Esophagus squamous epithelium (tissue), 5 donors: ENCODE measurements around the gene MSX1. TPM values are rescaled to one million over a fixed set of nuclear protein-coding genes. Genes with fewer than 3 reads are reported as not detected.
"Not testable (repeated sequence)": the region's sequence is repeated elsewhere in the genome, so short reads cannot be mapped to it uniquely, and the experiment has no call there.

ENCODE experiments used
- DNase-seq: peaks from one replicate; lab custom pipeline; 2025; lab: John Stamatoyannopoulos, UW
- H3K27ac ChIP-seq, 4 donors: fragments of 200-600 bp; sonication (generic); one replicate each; pipeline ENCODE4 v1.5.1; 2016 to 2019; ENCODE audit warnings: mild to moderate bottlenecking in 1 of 4
- H3K27me3 ChIP-seq, 4 donors: fragments of 200-600 bp; sonication (generic); 1 replicate in 3 of 4; 2 replicates in 1 of 4; pipeline versions ENCODE4 v1.5.1 to v1.6.0; 2017 to 2021; ENCODE audit warnings: antibody characterized with exemption in 1 of 4
- H3K36me3 ChIP-seq, 3 donors: fragments of 200-600 bp; sonication (generic); one replicate each; pipeline ENCODE4 v1.5.1; 2016 to 2019
- H3K4me1 ChIP-seq, 3 donors: fragments of 200-600 bp; sonication (generic); one replicate each; pipeline ENCODE4 v1.5.1; 2017 to 2019
- H3K4me3 ChIP-seq, 4 donors: fragments of 200-600 bp; sonication (generic); 1 replicate in 3 of 4; 2 replicates in 1 of 4; pipeline ENCODE4 v1.5.1; 2016 to 2019; ENCODE audit warnings: mild to moderate bottlenecking in 2 of 4, moderate library complexity in 1 of 4
- H3K9me3 ChIP-seq, 3 donors: fragments of 200-600 bp; sonication (generic); one replicate each; pipeline ENCODE4 v1.5.1; 2016 to 2019
- POLR2A ChIP-seq, 4 donors: fragments of 450-650 bp; IDR thresholded peaks; one replicate each; pipeline ENCODE4 v1.6.1; 2017; ENCODE audit warnings: antibody characterized with exemption in 4 of 4, mild to moderate bottlenecking in 4 of 4, moderate library complexity in 3 of 4
- WGBS, 2 donors: methylation state at CpG; one replicate each; pipeline ENCODE4 v1.1.5; 2018; 5-methylcytosine and 5-hydroxymethylcytosine counted together
- intact Hi-C: fragments of 100-400 bp; cut with DNase I; formaldehyde crosslinking; loops from one replicate; pipeline ENCODE4 v1.15.0; 2022
- total RNA-seq, 4 donors: library from RNA; depleted of rRNA; stranded (reverse); fragments of >200 nt; gene quantifications; one replicate each; pipeline ENCODE4 v1.1.0, GENCODE V29; 2016
- TF ChIP-seq, protein P1 (sequence below), 6 experiments: fragments of 450-650 bp in 4 of 6; fragments of 200-600 bp in 2 of 6; sonication (generic) in 2 of 6; IDR thresholded peaks; one replicate each; pipeline ENCODE4 v1.5.1; 2016 to 2019; ENCODE audit warnings: antibody characterized with exemption in 6 of 6, mild to moderate bottlenecking in 4 of 6, moderate library complexity in 4 of 6
- donor health status: DM: yes; HTN: yes; CAD: no.

The MSX1 gene
- total RNA-seq, 4 donors from 2014 or later, result 0.76 to 1.4 TPM; not detected in 2

DNA sequence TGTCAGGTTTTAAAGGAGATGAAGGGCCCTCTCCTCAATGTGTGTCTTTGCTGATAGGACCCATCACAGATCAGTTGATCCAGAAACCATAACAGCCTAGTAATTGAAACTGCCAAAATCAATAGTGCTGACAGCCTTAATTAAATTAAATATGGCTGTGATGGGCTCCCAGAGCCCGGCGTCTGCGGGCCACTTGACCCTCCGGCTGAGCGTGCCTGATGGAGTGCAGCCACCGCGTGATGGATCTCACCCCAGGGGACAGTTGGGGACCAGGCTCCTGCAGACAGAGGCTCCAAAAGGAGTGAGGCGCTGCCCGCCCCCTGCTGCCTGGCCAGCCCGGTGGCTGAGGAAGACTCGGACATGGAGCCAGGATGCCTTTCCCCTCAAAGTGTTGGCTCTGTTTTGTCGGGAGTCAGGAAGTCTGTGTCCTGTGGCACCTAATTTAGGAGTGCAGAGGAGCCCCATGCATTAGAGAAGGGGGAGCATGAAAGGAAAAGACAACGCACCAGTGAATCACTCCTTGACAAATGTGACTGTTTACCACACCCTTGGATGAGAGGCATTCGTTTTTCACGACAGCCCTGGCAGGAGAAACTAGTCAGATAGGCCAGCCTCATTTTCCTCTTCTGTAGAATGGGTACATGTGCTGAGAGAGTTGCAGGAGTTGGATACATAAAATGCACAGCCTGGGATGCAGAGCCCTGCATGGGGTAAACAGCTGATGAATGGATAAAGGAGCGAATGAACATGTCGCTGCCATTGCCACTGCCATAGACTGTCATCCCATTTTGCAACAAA, 40.9 kb upstream of the MSX1 start:
- intact Hi-C loops, result no loop called here
- peaks cover 0 to 6% (median 0%) of the 10 kb centered on the region in 4 donors for H3K27me3 ChIP-seq
- DNase-seq, result no peak
- peaks cover 0 to 3% (median 0%) of the 10 kb centered on the region in 3 donors for H3K9me3 ChIP-seq
- TF ChIP-seq, protein P1, sequence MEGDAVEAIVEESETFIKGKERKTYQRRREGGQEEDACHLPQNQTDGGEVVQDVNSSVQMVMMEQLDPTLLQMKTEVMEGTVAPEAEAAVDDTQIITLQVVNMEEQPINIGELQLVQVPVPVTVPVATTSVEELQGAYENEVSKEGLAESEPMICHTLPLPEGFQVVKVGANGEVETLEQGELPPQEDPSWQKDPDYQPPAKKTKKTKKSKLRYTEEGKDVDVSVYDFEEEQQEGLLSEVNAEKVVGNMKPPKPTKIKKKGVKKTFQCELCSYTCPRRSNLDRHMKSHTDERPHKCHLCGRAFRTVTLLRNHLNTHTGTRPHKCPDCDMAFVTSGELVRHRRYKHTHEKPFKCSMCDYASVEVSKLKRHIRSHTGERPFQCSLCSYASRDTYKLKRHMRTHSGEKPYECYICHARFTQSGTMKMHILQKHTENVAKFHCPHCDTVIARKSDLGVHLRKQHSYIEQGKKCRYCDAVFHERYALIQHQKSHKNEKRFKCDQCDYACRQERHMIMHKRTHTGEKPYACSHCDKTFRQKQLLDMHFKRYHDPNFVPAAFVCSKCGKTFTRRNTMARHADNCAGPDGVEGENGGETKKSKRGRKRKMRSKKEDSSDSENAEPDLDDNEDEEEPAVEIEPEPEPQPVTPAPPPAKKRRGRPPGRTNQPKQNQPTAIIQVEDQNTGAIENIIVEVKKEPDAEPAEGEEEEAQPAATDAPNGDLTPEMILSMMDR (IDR thresholded peaks at IDR 0.05), result no peak
- TF ChIP-seq POLR2A (IDR thresholded peaks at IDR 0.05), result no peak
- no peaks in the 10 kb centered on the region for H3K4me1 ChIP-seq
- no peak overlapping the region for H3K27ac ChIP-seq
- no peak overlapping the region for H3K4me3 ChIP-seq
- no peaks in the 10 kb centered on the region for H3K36me3 ChIP-seq
- WGBS, 2 donors, result 56 to 68% methylated on average over 13 to 15 of the region's 17 CpGs

DNA sequence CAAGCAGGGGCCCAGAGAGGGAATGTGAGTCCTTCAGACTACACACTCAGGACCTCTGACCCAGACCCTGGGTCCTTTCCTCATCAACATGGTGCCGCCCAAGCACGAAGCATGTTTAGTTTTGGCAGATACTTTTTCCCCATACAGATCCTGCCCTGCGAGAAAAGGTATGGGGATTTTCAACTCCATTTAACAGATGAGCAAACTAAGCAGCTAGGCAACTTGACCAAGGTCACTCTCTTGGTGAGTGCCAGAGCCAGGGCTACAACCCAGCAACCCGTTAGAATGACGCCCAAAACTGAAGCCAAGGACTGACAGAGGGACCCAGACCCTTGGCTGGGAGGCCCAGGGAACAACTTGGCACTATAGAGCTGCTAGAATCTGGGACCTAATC, 40.3 kb upstream of the MSX1 start:
- Histone ChIP-seq H3K27ac (no peak overlapping the region), H3K4me3 (no peak overlapping the region), H3K36me3 (no peaks in the 10 kb centered on the region), H3K9me3 (peaks cover 0 to 3% (median 0%) of the 10 kb centered on the region in 3 donors), H3K4me1 (no peaks in the 10 kb centered on the region), H3K27me3 (peaks cover 0 to 6% (median 0%) of the 10 kb centered on the region in 4 donors)
- intact Hi-C loops, result no loop called here
- DNase-seq, result no peak
- 59 to 69% methylated on average over 4 to 5 of the region's 5 CpGs for WGBS, 2 donors
- no peak for TF ChIP-seq POLR2A (IDR thresholded peaks at IDR 0.05)
- TF ChIP-seq, protein P1 (IDR thresholded peaks at IDR 0.05), result no peak

DNA sequence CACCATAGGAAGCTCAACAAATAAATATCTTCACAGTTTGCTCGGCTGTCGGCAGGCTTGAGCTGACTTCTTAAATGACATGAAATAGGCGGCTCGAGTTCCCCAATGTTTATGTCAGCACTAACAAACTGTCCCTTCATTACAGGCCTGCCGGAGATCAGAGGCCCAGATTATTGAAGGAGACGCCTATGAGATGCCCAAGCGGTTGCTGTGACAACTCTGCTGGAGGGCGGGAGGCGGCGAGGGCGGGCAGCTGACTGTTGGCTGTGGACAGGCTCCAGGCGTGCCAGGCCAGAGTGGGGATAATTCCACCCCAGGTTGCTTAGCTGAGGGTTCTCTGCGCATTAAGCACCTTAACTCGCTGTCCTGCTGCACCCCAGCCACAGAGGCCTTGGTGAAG, 39.2 kb upstream of the MSX1 start:
- Histone ChIP-seq H3K4me1 (no peaks in the 10 kb centered on the region), H3K27me3 (peaks cover 0 to 6% (median 0%) of the 10 kb centered on the region in 4 donors), H3K9me3 (peaks cover 0 to 3% (median 0%) of the 10 kb centered on the region in 3 donors), H3K36me3 (no peaks in the 10 kb centered on the region), H3K27ac (no peak overlapping the region), H3K4me3 (no peak overlapping the region)
- WGBS, 2 donors, result 48 to 51% methylated on average over 8 to 14 of the region's 14 CpGs
- TF ChIP-seq, protein P1 (IDR thresholded peaks at IDR 0.05), result no peak
- no peak for TF ChIP-seq POLR2A (IDR thresholded peaks at IDR 0.05)
- intact Hi-C loops, result no loop called here
- DNase-seq, result no peak

- WGBS, 2 donors, result 60 to 61% methylated on average over 2 to 3 of the region's 3 CpGs
- peaks cover 0 to 6% (median 0%) of the 10 kb centered on the region in 4 donors for H3K27me3 ChIP-seq
- DNase-seq, result no peak
- peaks cover 0 to 3% (median 0%) of the 10 kb centered on the region in 3 donors for H3K9me3 ChIP-seq
- intact Hi-C loops, result no loop called here
- no peaks in the 10 kb centered on the region for H3K4me1 ChIP-seq
- TF ChIP-seq, protein P1 (IDR thresholded peaks at IDR 0.05), result no peak
- no peak for TF ChIP-seq POLR2A (IDR thresholded peaks at IDR 0.05)
- H3K4me3 ChIP-seq, result no peak overlapping the region
- H3K36me3 ChIP-seq, result no peaks in the 10 kb centered on the region
- no peak overlapping the region for H3K27ac ChIP-seq
These were observed 38.7 kb upstream of the MSX1 start for GRCh38 chr4:4820739-4821138.

DNA sequence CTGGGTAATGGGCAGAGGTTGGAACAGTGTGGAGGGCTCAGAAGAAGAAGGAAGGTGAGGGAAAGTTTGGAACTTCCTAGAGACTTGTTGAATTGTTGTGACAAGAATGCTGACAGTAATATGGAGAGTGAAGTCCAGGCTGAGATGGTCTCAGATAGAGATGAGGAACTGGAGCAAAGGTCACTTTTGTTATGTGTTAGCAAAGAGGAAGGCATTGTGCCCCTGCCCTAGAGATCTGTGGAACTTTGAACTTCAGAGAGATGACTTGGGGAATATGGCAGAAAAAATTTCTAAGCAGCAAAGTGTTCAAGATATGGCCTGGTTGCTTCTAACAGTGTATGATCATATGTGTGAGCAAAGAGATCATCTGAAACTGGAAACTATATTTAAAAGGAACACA, 37.9 kb upstream of the MSX1 start:
- TF ChIP-seq, protein P1 (IDR thresholded peaks at IDR 0.05), result no peak
- no peak for TF ChIP-seq POLR2A (IDR thresholded peaks at IDR 0.05)
- intact Hi-C loops, result no loop called here
- H3K4me1 ChIP-seq, result no peaks in the 10 kb centered on the region
- no peak overlapping the region for H3K4me3 ChIP-seq
- no peak for DNase-seq
- no peaks in the 10 kb centered on the region for H3K36me3 ChIP-seq
- H3K9me3 ChIP-seq, result peaks cover 0 to 3% (median 0%) of the 10 kb centered on the region in 3 donors
- H3K27ac ChIP-seq, result no peak overlapping the region
- H3K27me3 ChIP-seq, result peaks cover 0 to 7% (median 0%) of the 10 kb centered on the region in 4 donors

DNA sequence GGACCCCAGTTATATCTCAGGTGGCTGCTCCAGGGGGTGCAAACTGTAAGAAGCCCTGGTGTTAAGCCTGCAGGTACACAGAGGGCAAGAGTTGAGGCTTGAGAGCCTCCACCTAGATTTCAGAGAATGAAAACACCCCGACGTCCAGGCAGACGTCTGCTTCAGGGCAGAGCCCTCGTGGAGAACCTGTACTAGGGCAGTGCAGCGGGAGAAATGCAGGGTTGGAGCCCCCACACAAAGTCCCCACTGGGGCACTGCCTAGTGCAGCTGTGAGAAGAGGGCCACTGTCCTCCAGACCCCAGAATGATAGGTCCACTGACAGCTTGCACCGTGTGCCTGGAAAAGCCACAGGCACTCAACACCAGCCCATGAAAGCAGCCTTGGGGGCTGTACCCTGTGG, 37.2 kb upstream of the MSX1 start:
- H3K27ac ChIP-seq, H3K9me3 ChIP-seq, intact Hi-C loops, H3K4me3 ChIP-seq, H3K36me3 ChIP-seq, H3K4me1 ChIP-seq, DNase-seq: not testable (repeated sequence)
- WGBS, 2 donors, result 33 to 93% methylated on average over 3 of the region's 6 CpGs
- H3K27me3 ChIP-seq, result peaks cover 0 to 14% (median 0%) of the 10 kb centered on the region in 4 donors
